SK-N-SH treated with all-trans-retinoic acid at 6 μM for 48 hours (cell line): Measurements from ENCODE around the gene EIF4G1.

Experiments used
- ARNTL ChIP-seq: fragments of 450-650 bp; formaldehyde crosslinking; IDR thresholded peaks from 2 replicates; pipeline ENCODE4 v1.5.0; 2020; ENCODE audit warnings: low read depth, mild to moderate bottlenecking, moderate library complexity, borderline replicate concordance
- BACH2 ChIP-seq: fragments of 250-450 bp; sonication (Bioruptor Pico); IDR thresholded peaks from 2 replicates; pipeline ENCODE4 v1.9.0; 2021; ENCODE audit warnings: mild to moderate bottlenecking, borderline replicate concordance
- CSDC2 ChIP-seq: fragments of 250-450 bp; sonication (Bioruptor Pico); IDR thresholded peaks from 2 replicates; pipeline ENCODE4 v1.5.0; 2020; ENCODE audit warnings: mild to moderate bottlenecking, moderate library complexity
- CSRNP3 ChIP-seq: fragments of 250-450 bp; sonication (Bioruptor Pico); IDR thresholded peaks from 2 replicates; pipeline ENCODE4 v1.5.1; 2021; ENCODE audit warnings: mild to moderate bottlenecking, moderate library complexity
- GLIS3 ChIP-seq: fragments of 250-450 bp; sonication (Bioruptor Pico); IDR thresholded peaks from 2 replicates; pipeline ENCODE4 v1.5.0; 2020; ENCODE audit warnings: mild to moderate bottlenecking, moderate library complexity
- OSR1 ChIP-seq: fragments of 250-450 bp; sonication (Bioruptor Pico); IDR thresholded peaks from 2 replicates; pipeline ENCODE4 v1.8.0; 2022; ENCODE audit warnings: moderate library complexity, mild to moderate bottlenecking, inconsistent platforms
- POU6F1 ChIP-seq: fragments of 250-450 bp; sonication (Bioruptor Pico); IDR thresholded peaks from 2 replicates; pipeline ENCODE4 v1.8.0; 2021; ENCODE audit warnings: low read depth, mild to moderate bottlenecking, moderate library complexity, borderline replicate concordance
- RARB ChIP-seq: fragments of 250-450 bp; sonication (Bioruptor Pico); IDR thresholded peaks from 2 replicates; pipeline ENCODE4 v1.8.0; 2021; ENCODE audit warnings: mild to moderate bottlenecking, moderate library complexity
- ZC3H10 ChIP-seq: fragments of 250-450 bp; sonication (Bioruptor Pico); IDR thresholded peaks from 2 replicates; pipeline ENCODE4 v1.5.1; 2021; ENCODE audit warnings: mild to moderate bottlenecking, moderate library complexity
- ZFP3 ChIP-seq: fragments of 250-450 bp; sonication (Bioruptor Pico); IDR thresholded peaks from 2 replicates; pipeline ENCODE4 v1.5.0; 2020; ENCODE audit warnings: mild to moderate bottlenecking, moderate library complexity
- ZFP30 ChIP-seq: fragments of 450-650 bp; formaldehyde crosslinking; IDR thresholded peaks from 2 replicates; pipeline ENCODE4 v1.5.0; 2022; ENCODE audit warnings: mild to moderate bottlenecking, moderate library complexity
- ZNF8 ChIP-seq: fragments of 450-650 bp; formaldehyde crosslinking; IDR thresholded peaks from 2 replicates; pipeline ENCODE4 v1.5.0; 2020; ENCODE audit warnings: mild to moderate bottlenecking, moderate library complexity
- TF ChIP-seq, protein P1 (sequence below): fragments of 250-450 bp; sonication (Bioruptor Pico); IDR thresholded peaks from 2 replicates; pipeline ENCODE4 v1.8.0; 2020; ENCODE audit warnings: mild to moderate bottlenecking, moderate library complexity, borderline replicate concordance
- TF ChIP-seq, protein P2 (sequence below): fragments of 250-450 bp; sonication (Bioruptor Pico); IDR thresholded peaks from 2 replicates; pipeline ENCODE4 v1.5.1; 2020; ENCODE audit warnings: low read depth, mild to moderate bottlenecking, moderate library complexity

GRCh38 chr3:184316792-184317191, 2.4 kb downstream of the EIF4G1 start:
- TF ChIP-seq ZFP3 (CRISPR knock-in tag), result no peak
- no peak for TF ChIP-seq ZFP30 (CRISPR knock-in tag)
- TF ChIP-seq ZNF8 (CRISPR knock-in tag), result no peak
- no peak for TF ChIP-seq BACH2
- no peak for TF ChIP-seq ZC3H10 (CRISPR knock-in tag)
- no peak for TF ChIP-seq CSRNP3 (CRISPR knock-in tag)
- TF ChIP-seq GLIS3, result no peak
- TF ChIP-seq, protein P1, sequence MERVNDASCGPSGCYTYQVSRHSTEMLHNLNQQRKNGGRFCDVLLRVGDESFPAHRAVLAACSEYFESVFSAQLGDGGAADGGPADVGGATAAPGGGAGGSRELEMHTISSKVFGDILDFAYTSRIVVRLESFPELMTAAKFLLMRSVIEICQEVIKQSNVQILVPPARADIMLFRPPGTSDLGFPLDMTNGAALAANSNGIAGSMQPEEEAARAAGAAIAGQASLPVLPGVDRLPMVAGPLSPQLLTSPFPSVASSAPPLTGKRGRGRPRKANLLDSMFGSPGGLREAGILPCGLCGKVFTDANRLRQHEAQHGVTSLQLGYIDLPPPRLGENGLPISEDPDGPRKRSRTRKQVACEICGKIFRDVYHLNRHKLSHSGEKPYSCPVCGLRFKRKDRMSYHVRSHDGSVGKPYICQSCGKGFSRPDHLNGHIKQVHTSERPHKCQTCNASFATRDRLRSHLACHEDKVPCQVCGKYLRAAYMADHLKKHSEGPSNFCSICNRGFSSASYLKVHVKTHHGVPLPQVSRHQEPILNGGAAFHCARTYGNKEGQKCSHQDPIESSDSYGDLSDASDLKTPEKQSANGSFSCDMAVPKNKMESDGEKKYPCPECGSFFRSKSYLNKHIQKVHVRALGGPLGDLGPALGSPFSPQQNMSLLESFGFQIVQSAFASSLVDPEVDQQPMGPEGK (CRISPR knock-in tag), result no peak
- TF ChIP-seq ARNTL (CRISPR knock-in tag), result no peak
- TF ChIP-seq POU6F1, result no peak
- TF ChIP-seq CSDC2 (CRISPR knock-in tag), result no peak
- no peak for TF ChIP-seq OSR1
- TF ChIP-seq, protein P2, sequence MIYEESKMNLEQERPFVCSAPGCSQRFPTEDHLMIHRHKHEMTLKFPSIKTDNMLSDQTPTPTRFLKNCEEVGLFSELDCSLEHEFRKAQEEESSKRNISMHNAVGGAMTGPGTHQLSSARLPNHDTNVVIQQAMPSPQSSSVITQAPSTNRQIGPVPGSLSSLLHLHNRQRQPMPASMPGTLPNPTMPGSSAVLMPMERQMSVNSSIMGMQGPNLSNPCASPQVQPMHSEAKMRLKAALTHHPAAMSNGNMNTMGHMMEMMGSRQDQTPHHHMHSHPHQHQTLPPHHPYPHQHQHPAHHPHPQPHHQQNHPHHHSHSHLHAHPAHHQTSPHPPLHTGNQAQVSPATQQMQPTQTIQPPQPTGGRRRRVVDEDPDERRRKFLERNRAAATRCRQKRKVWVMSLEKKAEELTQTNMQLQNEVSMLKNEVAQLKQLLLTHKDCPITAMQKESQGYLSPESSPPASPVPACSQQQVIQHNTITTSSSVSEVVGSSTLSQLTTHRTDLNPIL (CRISPR knock-in tag), result no peak
- no peak for TF ChIP-seq RARB (CRISPR knock-in tag)
